BLaER1 treated with 17β-estradiol and CSF1 and Interleukin-3, amounts not matched to agents 10 nM and 100 nM (cell line): Measurements from ENCODE around the gene PTPN9.
"Not testable (repeated sequence)": the region's sequence is repeated elsewhere in the genome, so short reads cannot be mapped to it uniquely, and the experiment has no call there.

Experiments used
- H3K27ac ChIP-seq, 11 experiments: shearing (Covaris generic); formaldehyde crosslinking; 2 replicates each; pipeline ENCODE4 v1.8.1; 2022
- H3K27me3 ChIP-seq, 11 experiments: shearing (Covaris generic); formaldehyde crosslinking; 2 replicates each; pipeline ENCODE4 v1.8.1; 2022
- H3K36me3 ChIP-seq, 11 experiments: shearing (Covaris generic); formaldehyde crosslinking; 2 replicates each; pipeline ENCODE4 v1.8.1; 2022
- H3K4me1 ChIP-seq, 10 experiments: shearing (Covaris generic); formaldehyde crosslinking; 2 replicates each; pipeline ENCODE4 v1.8.1; 2022
- H3K4me2 ChIP-seq, 11 experiments: shearing (Covaris generic); formaldehyde crosslinking; 2 replicates each; pipeline ENCODE4 v1.8.1; 2022
- H3K4me3 ChIP-seq, 10 experiments: shearing (Covaris generic); formaldehyde crosslinking; 2 replicates each; pipeline ENCODE4 v1.8.1; 2022
- H3K9ac ChIP-seq, 11 experiments: shearing (Covaris generic); formaldehyde crosslinking; 2 replicates each; pipeline ENCODE4 v1.8.1; 2022
- H3K9me3 ChIP-seq, 11 experiments: shearing (Covaris generic); formaldehyde crosslinking; replicated peaks in 1 of 11; 2 replicates each; pipeline ENCODE4 v1.8.1; 2022
- H4K20me1 ChIP-seq, 11 experiments: shearing (Covaris generic); formaldehyde crosslinking; 2 replicates each; pipeline ENCODE4 v1.8.1; 2022
- Cebpa-rat ChIP-seq, 11 experiments: shearing (Covaris generic); IDR thresholded peaks; 2 replicates each; pipeline ENCODE4 v1.8.1; 2022

The PTPN9 gene

DNA sequence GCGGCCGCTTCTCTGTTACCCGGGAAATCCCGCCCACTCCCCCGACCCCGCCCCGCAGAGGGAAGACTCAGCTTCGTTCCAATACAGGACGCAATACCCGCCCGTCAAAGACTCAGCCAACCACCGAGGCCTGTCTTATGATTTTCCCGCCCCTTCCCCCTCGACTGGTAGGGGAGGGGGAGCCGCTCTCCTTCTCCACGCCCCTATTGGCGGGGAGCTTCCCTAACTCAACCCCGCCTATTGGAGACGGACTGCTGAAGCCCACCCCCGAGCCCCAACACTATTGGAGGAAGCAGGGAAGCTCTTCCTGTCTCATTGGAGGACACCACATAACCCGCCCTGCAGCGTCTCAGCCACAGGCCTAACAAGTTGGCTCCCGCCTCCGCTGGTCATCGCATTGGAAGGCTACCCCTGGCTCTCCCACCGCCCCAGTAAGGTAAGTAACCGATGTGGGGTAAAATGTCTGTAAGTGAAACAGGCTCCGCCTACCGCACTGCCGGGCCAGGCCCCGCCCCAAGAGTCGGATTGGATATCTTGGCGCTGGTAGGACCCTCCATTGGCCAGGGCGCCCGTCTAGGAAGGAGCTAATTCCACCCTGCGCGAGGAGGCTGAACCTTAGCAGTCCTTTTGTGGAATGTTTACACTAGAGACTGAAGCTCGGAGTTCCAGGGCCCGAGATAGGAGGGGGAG, 127.3 kb downstream of the PTPN9 start, which contains the start of gene SIN3A:
TSS of gene SIN3A (minus strand) at position 17 of the 690 bp plus-strand sequence. CDS start 21,315 bp downstream, outside the sequence.
- H4K20me1 ChIP-seq, result peaks cover 38 to 47% (median 38%) of the 10 kb centered on the region in 11 experiments
- peaks cover 34 to 57% (median 48%) of the 10 kb centered on the region in 10 experiments for H3K4me1 ChIP-seq
- no peaks in the 10 kb centered on the region for H3K27me3 ChIP-seq
- H3K4me2 ChIP-seq, result peak within 1 kb of the TSS; percentile 94 to 100 (median 98)
- H3K4me3 ChIP-seq, result peak within 1 kb of the TSS; percentile 81 to 99 (median 90)
- TF ChIP-seq Cebpa-rat (IDR thresholded peaks at IDR 0.05), result no peak
- peak within 1 kb of the TSS; percentile 80 to 99 (median 95) for H3K27ac ChIP-seq
- H3K9ac ChIP-seq, result peak within 1 kb of the TSS; percentile 89 to 97 (median 93)
- H3K9me3 ChIP-seq, result no peaks in the 10 kb centered on the region
- peaks cover 7 to 16% (median 14%) of the 10 kb centered on the region in 11 experiments; a peak in 16 of 22 replicates for H3K36me3 ChIP-seq

DNA sequence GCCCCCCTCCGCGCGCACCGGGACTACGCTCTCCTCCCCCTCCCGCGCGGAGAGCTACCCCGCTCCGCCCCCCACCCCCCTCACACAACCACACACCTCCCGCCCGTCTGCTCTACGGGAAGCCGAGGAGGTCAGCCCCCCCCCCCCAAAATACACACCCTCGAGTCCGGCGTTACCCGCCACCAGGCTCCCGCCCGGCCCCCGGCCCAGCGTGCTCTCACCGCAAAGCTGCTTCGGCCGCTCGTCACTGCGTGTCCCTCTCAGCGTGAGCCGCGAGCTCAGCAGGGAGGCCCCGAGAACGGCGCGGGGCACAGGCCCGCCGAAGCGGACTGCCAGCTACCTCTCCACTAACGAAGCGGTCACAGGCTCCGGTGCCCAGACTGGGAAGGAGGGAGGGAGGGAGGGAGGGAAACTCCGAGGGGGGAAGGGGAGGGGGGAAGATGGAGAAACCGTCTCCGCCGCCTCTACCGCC, 127.9 kb downstream of the PTPN9 start:
- H3K9ac ChIP-seq, result peak overlapping the region; percentile 82 to 93 (median 90)
- H3K4me2 ChIP-seq, result peak overlapping the region in 2 of 11 experiments; percentile 38 to 40; a peak in 4 of 22 replicates
- no peaks in the 10 kb centered on the region for H3K9me3 ChIP-seq
- H3K27ac ChIP-seq, result peak overlapping the region; percentile 75 to 96 (median 88); a peak in 20 of 22 replicates
- H4K20me1 ChIP-seq, result peaks cover 44 to 53% (median 44%) of the 10 kb centered on the region in 11 experiments
- H3K4me3 ChIP-seq, result peak overlapping the region; percentile 59 to 85 (median 76)
- H3K36me3 ChIP-seq, result peaks cover 7 to 20% (median 16%) of the 10 kb centered on the region in 11 experiments; a peak in 16 of 22 replicates
- no peaks in the 10 kb centered on the region for H3K27me3 ChIP-seq
- peaks cover 34 to 57% (median 48%) of the 10 kb centered on the region in 10 experiments for H3K4me1 ChIP-seq
- TF ChIP-seq Cebpa-rat (IDR thresholded peaks at IDR 0.05), result no peak

DNA sequence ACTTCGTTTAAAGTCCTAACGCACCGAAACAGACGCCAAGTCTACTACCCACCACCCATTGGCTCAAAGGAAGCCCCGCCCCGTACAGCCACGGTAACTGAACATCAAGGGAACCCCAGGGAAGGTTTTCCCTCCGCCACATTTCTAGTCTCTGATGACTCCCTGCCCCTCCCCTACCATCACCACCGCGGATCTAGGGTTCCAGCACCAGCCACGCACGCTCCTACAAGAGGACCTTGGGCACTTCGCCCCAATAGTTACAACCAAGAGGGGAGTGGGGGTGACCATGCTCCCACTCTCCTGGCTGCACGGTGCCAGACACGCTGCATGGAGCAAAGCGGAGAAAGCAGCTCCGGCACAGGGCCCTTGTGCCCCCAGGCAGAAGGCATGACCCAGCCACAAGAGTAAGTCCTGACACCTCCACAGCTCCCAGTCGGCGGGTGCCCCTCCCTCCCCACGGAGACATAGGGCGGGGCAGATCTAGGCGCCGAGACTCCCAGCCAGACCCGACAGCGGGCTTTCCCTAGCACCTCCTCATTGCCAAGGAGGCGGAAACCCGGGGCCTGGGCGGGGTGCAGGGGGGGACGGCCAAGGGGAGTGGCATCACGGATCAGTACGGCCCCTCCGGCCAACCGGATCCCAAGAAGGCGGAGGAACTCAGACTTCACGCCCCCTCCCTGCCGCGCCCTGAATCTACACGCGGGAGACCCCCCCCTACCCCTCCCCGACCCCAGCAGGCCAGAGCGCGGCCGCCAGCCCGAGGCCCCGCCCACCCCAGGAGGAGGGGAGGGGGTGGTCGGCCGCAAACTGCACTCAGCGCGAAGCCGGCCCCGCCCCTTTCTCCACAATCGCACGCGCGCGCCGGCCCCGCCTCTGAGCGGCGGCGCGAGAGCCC, 128.6 kb downstream of the PTPN9 start:
- peaks cover 51 to 60% (median 51%) of the 10 kb centered on the region in 11 experiments for H4K20me1 ChIP-seq
- H3K9ac ChIP-seq, result peak overlapping the region; percentile 70 to 93 (median 90)
- H3K36me3 ChIP-seq, result peaks cover 7 to 27% (median 23%) of the 10 kb centered on the region in 11 experiments; a peak in 16 of 22 replicates
- peak overlapping the region in 10 of 11 experiments; percentile 52 to 96 (median 85); a peak in 20 of 22 replicates for H3K27ac ChIP-seq
- H3K27me3 ChIP-seq, result no peaks in the 10 kb centered on the region
- TF ChIP-seq Cebpa-rat (IDR thresholded peaks at IDR 0.05), result no peak
- peak overlapping the region; percentile 81 to 97 (median 94) for H3K4me2 ChIP-seq
- H3K4me1 ChIP-seq, result peaks cover 38 to 60% (median 51%) of the 10 kb centered on the region in 10 experiments
- H3K9me3 ChIP-seq, result no peaks in the 10 kb centered on the region
- peak overlapping the region; percentile 68 to 85 (median 76) for H3K4me3 ChIP-seq

DNA sequence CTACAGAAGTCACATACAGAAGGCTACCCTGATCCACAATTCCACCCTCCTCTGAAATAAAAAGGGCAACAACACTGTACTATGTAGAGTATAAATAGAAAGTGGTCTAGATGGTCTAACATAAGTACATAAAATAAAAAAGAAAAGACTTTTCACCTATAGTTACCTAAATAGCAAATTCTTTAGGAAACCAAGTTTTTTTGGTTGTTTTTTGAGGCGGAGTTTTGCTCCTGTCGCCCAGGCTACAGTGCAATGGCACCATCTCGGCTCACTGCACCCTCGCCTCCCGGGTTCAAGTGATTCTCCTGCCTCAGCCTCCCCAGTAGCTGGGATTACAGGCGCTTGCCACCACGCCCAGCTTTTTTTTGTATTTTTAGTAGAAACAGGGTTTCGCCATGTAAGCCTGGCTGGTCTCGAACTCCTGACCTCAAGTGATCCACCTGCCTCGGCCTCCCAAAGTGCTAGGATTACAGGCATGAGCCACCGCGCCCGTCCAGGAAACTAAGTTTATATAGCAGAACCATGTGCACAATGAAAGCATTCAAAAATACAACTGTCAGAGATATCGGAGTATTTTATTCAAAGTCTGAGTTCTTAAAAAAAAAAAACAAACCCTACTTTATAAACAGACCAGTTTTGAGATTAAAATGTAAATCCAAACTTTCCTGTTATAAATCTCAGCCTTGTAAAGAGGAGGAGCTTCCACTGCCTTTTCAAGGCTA, 129.4 kb downstream of the PTPN9 start:
- TF ChIP-seq Cebpa-rat (IDR thresholded peaks at IDR 0.05), result no peak
- Histone ChIP-seq H3K9ac (peak overlapping the region; percentile 70 to 93 (median 84); a peak in 21 of 22 replicates), H3K36me3 (peaks cover 7 to 35% (median 28%) of the 10 kb centered on the region in 11 experiments; a peak in 17 of 22 replicates), H3K4me1 (peaks cover 39 to 63% (median 51%) of the 10 kb centered on the region in 10 experiments), H3K27me3 (no peaks in the 10 kb centered on the region), H3K4me2 (peak overlapping the region; percentile 81 to 97 (median 94)), H3K27ac (peak overlapping the region in 10 of 11 experiments; percentile 1 to 96 (median 64); a peak in 12 of 22 replicates), H3K9me3 (no peaks in the 10 kb centered on the region), H4K20me1 (peaks cover 59 to 63% (median 59%) of the 10 kb centered on the region in 11 experiments), H3K4me3 (peak overlapping the region; percentile 68 to 85 (median 76))

DNA sequence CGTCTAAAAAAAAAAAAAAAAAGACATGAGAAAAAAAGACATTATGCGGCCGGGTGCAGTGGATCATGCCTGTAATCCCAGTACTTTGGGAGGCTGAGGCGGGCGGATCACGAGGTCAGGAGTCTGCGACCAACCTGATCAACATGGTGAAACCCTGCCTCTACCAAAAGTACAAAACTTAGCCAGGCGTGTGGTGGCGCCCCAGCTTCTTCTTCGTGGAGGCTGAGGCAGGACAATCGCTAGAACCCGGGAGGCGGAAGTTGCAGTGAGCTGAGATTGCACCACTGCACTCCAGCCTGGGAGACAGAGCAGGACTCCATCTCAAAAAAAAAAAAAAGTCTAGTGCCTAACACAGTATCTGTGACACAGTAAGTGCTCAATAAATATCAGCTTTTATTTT, 130.9 kb downstream of the PTPN9 start:
- Histone ChIP-seq H3K36me3 (peaks cover 13 to 49% (median 40%) of the 10 kb centered on the region in 11 experiments; a peak in 21 of 22 replicates), H4K20me1 (peaks cover 74 to 79% (median 75%) of the 10 kb centered on the region in 11 experiments), H3K4me2 (peak overlapping the region in 9 of 11 experiments; percentile 1 to 94 (median 56); a peak in 10 of 22 replicates), H3K4me1 (peaks cover 39 to 62% (median 51%) of the 10 kb centered on the region in 10 experiments)
- not testable (repeated sequence) for H3K4me3 ChIP-seq, H3K9me3 ChIP-seq, H3K9ac ChIP-seq, H3K27ac ChIP-seq, H3K27me3 ChIP-seq

DNA sequence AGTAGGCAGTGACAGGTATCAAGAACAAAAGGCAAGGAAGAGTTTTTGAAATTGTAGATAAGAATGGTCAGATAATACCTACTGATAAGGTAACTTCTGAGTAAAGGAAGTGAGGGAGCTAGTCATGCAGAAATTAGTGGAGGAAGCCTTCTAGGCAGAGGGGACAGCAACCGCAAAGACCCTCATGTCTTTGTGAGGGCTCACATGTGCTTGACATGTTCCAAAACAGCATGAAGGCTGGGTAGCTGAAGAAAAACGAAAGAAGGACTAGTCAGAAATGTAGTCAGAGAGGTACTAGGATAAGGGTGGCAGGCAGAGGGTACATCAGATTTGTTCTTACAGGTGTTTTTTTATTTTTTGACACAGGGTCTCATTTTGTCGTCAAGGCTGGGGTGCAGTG, 133.0 kb downstream of the PTPN9 start:
- Histone ChIP-seq H3K4me2 (peak overlapping the region in 10 of 11 experiments; percentile 25 to 71 (median 50); a peak in 19 of 22 replicates), H3K4me3 (no peak overlapping the region), H3K9ac (peak overlapping the region in 3 of 11 experiments; percentile 9 to 37 (median 10); a peak in 3 of 22 replicates), H3K27me3 (no peaks in the 10 kb centered on the region), H4K20me1 (peaks cover 89 to 95% (median 94%) of the 10 kb centered on the region in 11 experiments), H3K4me1 (peaks cover 39 to 55% (median 47%) of the 10 kb centered on the region in 10 experiments), H3K9me3 (no peaks in the 10 kb centered on the region), H3K36me3 (peaks cover 31 to 69% (median 59%) of the 10 kb centered on the region in 11 experiments), H3K27ac (peak overlapping the region in 1 of 11 experiments; percentile 36; a peak in 1 of 22 replicates)
- no peak for TF ChIP-seq Cebpa-rat (IDR thresholded peaks at IDR 0.05)

DNA sequence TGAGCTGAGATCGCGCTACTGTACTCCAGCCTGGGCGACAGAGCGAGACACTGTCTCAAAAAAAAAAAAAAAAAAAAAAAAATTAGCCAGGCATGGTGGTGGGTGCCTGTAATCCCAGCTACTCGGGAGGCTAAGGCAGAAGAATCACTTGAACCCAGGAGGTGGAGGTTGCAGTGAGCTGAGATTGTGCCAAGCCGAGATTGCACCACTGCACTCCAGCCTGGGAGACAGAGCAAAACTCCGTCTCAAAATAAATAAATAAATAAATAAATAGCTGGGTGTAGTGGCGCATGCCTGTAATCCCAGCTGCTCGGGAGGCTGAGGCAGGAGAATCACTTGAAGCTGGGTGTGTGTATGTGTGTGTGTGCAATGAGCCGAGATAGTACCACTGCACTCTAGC, 133.8 kb downstream of the PTPN9 start:
- H3K4me3 ChIP-seq, H3K4me2 ChIP-seq, H3K9ac ChIP-seq, H3K27me3 ChIP-seq, H3K27ac ChIP-seq, H3K9me3 ChIP-seq: not testable (repeated sequence)
- H3K36me3 ChIP-seq, result peaks cover 34 to 77% (median 66%) of the 10 kb centered on the region in 11 experiments
- H4K20me1 ChIP-seq, result peaks cover 93 to 100% (median 99%) of the 10 kb centered on the region in 11 experiments
- peaks cover 39 to 55% (median 46%) of the 10 kb centered on the region in 10 experiments for H3K4me1 ChIP-seq

DNA sequence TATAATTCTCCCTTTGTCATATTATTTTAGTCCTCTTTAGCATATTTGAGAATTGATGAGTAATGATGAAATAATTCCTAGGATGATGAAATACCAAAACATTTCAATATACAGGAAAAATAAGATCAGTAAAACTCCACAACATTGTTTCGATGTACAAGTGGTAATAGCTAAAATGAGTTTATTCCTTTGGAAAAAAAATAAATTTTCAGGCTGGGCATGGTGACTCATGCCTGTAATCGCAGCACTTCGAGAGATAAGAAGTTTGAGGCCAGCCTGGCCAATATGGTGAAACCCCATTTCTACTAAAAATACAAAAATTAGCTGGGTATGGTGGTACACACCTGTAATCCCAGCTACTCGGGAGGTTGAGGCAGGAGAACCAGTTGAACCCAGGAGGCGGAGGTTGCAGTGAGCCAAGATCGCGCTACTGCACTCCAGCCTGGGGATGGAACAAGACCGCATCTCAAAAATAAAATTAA, 135.1 kb downstream of the PTPN9 start:
- H3K27ac ChIP-seq, H3K9ac ChIP-seq: not testable (repeated sequence)

More for the DNA sequence above, 135.1 kb downstream of the PTPN9 start:
- not testable (repeated sequence) for H3K4me3 ChIP-seq, H3K27me3 ChIP-seq, H3K9me3 ChIP-seq
- Histone ChIP-seq H3K4me1 (peaks cover 29 to 45% (median 34%) of the 10 kb centered on the region in 10 experiments), H3K36me3 (peaks cover 34 to 90% (median 74%) of the 10 kb centered on the region in 11 experiments), H4K20me1 (peaks cover 89 to 100% (median 98%) of the 10 kb centered on the region in 11 experiments; a peak in 21 of 22 replicates), H3K4me2 (peak overlapping the region in 1 of 11 experiments; percentile 12; a peak in 2 of 22 replicates)
